Stimulated activated CD4-positive, alpha-beta T cell treated with anti-CD3 and anti-CD28 coated beads, TNF-alpha, amount 100 ng/mL, for 4 hours (primary cell): ENCODE data around the gene ABCA3.

ENCODE experiments used
- DNase-seq, 3 experiments: peaks; one replicate each; pipeline ENCODE4 v3.0.0-alpha.2; 2020; ENCODE audit warnings: low read depth in 3 of 3

ABCA3 gene

DNA sequence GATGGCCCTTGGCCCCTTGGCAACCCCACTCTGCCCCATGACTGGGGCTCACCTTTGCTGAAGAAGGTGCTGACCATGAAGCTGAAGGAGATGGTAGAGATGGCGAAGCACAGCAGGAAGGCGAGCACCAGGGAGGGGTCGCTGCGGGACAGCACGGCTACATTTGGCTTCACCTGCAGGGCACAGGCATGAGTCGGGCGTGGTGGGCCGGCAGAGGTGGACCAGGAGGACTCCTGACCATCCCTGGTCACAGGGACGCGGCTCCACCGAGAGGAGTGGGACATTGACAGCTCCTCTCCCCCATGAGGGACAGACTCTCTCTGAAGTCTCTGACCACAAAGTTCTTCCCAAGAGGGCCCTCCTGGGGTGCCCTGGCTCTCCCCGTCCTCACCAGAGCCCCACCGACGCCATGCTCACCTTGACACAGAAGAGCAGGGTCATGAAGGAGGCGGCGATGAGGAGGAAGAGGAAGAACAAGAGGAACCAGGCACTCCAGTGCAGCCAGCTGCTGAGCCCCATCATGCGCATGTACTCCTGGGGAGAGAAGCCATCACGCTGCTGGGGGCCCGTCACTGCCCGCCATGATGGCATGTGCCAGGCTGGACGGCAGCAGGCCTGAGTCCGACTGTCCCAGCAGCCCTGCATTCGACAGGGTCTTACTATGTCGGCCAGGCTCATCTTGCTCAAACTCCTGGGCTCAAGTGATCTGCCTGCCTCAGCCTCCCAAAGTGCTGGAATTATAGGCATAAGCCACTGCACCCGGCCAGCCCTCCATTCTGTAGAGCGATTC lies 23.1 kb downstream of the ABCA3 start:
- DNase-seq, result no peak

DNA sequence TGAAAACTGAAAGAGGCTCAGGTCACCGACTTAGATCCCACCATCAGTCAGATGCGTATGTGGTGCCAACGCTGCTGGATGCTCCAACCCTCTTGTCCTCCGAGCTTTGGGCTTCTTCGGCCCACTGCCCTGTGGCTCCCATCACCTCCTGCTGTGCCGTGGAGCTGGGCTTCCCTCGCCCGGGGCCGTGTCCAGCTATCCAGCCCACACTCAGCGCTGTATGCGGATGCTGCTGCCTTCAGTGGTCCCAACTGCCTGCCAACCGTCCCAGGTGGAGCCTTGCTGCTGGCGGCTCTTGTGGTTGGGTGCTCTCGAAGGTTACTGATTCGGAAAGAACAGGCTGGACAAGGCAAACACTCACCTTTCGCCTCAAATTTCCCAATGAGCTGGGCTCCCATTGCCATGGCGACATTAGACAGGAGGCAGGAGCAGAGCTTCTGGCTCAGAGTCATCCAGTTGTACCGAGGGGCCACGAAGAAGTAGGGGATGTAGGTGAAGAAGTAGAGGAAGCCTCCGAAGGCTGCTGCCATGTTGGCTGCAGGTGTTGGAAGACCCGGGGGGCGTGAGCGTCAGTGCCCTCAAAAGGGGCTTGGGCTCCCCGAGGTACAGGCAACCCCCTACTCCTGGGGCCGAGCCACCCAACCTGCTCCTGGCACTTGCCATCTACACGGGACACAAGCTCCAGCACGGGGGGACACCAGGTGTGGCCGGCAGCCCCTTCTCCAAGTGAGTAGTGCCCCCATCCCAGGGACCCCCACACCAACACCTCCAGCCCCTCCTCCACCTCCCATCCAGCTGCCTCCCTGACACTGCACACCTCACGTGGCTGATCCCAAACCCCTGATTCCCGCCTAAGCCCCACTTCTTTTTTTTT lies 32.2 kb downstream of the ABCA3 start:
- DNase-seq, result no peak

DNA sequence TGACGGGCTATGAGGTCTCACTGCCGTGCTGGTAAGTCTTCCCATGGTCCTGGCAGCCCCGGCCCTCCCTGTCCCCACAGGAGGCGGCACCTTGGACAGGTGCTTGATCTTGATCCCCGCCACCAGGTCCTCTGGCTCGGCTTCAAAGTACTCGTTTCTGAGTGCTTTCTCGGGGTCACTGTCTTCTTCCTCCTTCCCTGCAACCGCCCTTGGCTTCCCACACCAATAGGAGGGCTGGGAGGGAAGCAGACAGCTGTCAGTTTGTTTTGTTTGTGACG lies 40.7 kb downstream of the ABCA3 start:
- DNase-seq, result no peak

DNA sequence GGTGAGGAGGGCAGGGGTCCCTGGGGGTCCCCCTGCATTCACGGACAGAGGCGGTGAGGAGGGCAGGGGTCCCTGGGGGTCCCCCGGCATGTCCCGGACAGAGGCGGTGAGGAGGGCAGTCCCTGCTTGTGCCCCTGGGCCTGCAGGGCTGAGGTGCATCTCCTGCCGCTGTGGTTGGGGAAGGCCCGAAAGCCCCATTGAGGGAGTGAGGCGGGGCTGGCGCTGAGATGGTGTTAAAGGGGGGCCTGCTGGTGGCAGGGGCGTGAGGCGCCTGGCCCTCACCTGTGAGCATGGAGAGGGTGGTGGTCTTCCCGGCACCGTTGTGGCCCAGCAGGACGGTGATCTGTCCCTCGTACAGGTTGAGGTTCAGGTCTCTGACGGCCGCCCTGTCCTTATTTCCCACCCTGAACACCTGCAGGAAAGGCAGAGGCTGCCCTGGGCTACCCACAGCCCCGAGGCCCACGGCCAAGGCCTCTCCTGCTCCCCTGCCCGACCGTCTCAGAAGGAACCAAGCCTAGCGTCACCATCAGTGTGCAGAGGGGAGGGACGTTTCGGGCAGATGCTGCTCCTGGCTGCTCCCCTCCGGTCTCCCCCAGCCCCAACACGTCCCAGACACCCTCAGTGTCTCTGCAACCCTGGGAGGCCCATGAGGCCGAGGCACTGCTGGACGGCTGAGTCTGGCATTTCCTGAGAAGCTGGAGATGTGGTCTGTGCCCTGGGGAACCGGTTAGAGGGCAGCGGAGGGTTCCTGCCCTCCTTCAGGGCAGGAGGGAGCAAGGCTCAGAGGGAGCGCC lies 41.2 kb downstream of the ABCA3 start:
- no peak for DNase-seq

DNA sequence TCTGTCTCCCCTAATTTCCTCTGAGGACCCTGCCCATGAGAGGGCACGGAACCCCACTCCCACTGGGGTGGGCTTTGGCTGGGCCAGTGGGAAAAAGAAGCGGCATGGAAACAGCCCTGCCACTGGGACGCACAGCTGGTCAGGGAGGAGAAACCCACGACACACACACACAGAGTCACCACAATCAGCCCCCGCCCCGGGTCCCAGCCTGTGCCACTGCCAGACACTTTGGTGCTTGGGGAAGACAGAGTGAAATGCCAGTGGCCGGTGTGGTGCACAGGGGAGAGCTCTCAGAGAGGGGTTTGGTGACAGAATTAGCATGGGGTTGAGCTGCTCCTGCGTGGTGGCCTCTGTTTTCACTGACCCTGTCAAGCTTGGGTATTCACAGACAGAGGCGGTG lies 41.9 kb downstream of the ABCA3 start:
- no peak for DNase-seq

DNA sequence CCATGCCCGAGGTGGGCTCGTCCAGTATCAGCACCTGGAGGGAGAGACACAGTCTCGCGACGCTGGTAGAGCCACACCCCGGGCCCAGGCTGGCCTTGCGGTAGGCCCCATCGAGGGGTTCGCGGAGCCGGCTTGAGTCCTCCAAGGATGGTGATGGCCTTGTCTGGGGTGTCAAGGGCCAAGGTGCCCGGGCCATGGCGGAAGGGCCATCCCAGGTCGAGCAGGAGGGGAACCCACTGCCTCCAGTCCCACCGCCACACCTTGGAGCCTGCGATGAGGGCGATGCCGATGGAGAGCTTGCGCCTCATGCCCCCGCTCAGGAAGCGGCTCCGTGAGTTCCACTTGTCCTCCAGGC lies 43.0 kb downstream of the ABCA3 start:
- DNase-seq, result no peak

DNA sequence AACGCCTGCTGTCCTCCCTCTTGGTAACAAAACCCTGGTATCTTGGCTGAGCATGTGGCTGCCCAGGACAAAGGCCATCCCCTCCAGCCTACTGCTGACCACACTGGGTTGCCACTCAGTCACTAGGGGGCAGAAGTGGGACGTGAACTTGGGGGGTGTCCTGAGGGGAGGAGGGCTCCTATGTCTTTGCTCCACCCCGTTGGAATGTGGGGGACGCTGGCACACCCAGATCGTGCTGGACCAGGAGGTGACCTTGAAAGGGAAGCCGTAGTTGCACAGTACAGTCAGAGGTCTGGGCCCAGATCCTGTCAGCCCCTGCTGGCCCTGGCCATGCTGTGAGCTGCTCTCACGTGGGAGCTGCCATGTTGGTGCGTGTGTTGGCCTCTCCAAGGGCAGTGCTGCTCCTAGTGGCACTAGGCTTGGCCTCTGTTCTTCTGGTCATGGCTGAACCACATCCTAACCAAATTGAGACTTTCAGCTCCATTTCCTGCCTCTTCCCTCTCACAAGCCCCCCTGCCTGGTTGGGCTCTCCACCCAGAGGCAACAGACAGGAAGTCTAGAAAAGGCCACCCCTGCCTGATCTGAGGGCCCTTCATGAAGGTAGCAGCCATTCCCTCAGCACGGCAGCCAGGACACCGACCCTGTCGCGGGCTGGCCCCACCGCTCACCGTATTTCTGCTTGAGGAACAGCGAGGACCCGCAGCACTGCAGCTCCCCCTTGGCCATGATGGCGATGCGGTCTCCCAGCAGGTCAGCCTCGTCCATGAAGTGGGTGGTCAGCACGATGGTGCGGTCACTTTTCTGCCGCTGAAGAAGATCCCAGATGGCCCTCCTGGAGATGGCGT lies 43.6 kb downstream of the ABCA3 start:
- DNase-seq, result no peak

DNA sequence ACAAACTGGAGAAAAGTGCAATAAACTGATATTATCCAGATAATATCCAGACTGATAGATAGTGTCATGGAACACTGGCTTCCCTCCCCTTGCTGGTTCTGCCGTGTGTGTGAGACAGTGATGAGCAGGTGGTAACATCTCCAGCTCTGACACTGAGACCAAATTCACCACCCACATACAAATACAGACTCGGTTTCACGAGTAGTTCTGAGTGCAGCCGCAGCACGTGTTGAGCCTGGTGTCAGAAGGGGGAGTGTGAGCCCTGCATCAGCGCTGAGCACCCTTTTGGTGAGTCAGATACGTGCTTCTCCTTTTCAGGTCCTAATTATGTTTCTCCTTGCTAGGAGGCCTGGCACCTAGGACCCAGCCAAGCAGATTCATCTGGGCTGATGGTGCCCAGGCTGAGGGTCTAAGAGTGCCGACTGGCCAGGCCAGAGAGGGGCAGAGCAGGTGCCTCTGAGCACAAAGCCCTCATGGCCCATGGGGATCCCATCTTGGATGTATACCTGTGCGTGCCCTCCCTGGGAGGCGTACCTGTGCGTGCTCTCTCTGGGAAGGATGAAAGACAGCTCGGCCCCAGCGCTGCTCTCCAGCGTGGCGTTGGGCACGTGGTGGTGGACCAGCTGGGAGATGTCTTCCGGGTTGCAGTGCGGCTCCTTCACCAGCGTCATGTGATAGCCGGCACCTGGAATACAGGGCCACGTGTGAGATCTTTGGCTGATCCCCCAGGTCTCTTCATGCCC lies 45.3 kb downstream of the ABCA3 start:
- no peak for DNase-seq

DNA sequence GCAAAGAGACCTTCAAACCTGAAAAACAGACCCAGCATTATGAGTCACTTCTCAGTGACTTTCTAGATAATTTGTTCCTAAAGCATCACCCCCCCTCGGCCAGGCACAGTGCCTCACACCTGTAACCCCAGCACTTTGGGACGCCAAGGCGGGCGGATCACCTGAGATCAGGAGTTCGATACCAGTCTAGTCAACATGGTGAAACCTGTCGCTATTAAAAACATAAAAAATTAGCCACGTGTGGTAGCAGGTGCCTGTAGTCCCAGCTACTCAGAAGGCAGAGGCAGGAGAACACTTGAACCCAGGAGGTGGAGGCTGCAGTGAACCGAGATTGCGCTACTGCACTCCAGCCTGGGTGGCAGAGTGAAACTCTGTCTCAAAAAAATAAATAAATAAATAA lies 48.3 kb downstream of the ABCA3 start:
- no peak for DNase-seq

DNA sequence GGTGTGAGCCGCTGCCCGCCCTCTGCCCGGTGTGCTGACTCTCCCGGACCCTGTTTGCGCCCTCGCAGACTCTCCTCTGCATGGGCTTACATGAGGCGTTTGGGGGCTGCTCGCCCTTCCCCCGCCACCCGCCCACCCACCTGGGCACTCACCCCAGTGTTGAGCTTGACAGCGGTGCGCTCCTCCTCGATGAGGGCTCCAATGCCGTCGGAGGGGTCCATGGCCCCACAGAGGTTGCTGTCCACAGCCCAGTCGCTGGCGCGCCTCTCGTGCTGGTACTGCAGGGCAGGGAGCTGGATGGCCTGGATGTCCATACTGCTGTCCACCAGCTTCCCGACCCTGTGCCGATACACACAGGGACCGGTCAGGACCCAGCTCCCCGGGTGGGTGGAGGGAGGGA lies 51.2 kb downstream of the ABCA3 start:
- DNase-seq, result no peak

DNA sequence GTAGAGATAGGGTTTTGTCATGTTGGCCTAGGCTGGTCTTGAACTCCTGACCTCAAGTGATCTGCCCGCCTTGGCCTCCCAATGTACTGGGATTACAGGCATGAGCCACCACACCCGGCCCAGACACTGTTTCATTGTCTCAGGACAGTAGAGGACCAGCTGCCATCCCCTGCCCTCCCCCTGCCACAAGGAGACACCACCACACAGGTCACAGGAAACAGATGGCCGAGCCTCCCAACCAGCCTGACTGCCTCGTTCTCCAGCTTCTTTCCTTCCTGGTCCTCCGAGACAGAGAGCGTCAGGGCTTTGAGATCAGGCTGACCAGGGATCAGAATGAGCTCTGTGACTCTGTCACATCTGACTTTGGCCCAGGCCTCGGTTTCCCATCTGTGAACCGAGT lies 51.8 kb downstream of the ABCA3 start:
- no peak for DNase-seq

DNA sequence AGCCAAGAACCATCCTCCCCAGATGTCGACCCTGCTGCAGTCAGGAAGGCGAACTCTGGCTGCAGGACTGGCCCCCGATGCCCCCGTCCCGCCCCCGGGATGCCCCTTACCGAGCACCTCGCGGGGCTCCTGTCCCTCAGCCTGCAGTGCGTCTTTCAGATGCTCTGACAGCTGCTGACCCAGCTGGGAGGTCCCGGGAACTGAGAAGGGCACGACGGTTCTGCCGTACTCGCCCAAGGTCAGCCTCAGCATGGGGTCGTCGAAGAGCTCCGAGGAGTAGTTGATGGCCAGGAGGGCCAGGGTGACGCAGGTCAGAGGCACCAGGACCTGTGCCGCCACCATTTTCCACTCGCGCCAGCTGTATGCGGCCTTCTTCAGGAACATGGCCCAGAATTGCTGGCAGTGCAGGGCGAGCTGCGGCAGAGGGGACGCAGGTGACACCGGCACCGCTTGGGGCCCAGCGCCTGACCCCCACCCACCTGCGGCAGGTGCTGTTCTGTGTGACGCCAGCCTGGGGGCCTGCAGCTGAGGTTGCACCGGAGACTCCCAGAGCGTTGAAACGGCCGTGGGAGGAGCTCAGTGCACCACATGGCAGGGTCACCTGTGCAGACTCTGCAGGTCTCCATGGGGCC lies 52.5 kb downstream of the ABCA3 start:
- no peak for DNase-seq

DNA sequence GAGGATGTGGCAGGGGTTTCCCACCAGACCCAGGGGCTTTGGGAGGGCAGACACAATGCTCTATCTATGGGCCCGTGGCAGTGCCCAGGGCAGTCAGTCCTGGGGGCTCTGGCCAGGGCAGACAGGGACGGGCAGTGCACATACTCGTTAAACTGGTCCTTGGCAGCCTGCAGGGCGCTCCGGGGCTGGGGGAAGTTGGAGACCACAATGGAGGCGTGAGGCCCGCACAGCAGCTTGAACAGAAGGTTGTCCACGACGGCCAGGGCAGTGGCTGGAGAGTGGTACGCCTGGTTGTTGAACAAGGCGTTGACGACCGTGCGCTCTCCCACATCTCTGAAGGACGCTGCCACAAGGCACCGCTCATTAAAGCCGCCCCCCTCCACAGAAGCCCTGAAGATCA lies 54.0 kb downstream of the ABCA3 start:
- DNase-seq, result no peak

DNA sequence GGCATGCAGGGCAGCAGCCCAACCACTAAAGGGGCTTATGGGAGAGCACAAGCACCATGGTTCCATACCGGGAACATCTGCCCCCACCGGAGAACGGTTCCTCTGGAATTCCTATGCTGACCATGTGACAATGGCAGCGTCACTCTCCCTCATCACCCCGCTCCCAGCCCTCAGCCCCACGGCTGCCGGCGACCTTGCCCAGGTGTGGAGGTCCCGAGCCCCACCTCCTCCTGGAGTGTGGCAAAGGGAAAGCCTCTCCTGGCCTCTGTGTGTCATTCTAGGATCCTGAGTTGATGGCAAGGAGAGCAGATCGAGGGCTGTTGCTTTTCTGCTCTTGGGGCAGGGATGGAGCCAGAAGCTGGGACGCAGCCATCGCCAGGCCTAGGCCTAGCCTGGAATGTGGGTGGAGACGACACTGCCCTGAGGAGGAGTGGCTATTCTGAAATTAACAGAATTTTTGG lies 54.8 kb downstream of the ABCA3 start:
- DNase-seq, result no peak

DNA sequence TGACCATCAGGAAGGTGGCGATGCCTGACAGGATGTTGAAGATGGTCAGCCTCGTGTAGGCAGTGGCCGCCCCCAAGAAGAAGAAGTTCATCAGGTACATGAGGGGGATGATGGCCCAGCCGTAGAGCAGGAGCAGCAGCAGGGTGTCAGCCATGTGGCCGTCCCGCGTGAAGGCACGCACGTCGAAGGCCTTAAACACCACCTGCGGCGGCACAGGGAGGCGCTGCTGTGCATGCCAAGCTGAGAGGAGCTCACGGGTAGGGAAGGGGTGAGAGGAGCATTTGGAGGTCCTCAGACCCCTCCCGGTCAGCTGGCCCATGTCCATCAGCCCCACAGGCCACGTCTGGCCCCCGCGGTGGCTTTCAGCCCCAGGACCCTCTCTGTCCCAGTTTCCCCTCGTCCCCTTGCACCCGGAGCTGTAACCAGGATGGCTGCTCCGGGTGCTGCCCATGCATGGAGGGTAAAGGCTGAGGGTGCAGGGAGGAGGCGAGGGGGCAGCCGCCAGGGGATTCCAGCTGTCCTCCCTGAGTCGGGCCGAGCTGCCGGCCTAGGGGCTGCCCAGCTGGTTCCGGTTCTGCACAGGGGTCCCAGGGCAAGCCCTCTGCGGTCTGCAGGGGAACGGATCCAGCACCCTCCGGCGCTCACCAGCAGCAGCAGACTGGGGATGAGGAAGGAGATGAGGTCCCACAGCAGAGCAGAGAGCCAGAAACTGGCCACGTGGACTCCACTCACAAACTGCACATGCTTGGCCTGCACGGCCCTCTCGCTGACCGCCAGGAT lies 55.5 kb downstream of the ABCA3 start:
- DNase-seq, result no peak

DNA sequence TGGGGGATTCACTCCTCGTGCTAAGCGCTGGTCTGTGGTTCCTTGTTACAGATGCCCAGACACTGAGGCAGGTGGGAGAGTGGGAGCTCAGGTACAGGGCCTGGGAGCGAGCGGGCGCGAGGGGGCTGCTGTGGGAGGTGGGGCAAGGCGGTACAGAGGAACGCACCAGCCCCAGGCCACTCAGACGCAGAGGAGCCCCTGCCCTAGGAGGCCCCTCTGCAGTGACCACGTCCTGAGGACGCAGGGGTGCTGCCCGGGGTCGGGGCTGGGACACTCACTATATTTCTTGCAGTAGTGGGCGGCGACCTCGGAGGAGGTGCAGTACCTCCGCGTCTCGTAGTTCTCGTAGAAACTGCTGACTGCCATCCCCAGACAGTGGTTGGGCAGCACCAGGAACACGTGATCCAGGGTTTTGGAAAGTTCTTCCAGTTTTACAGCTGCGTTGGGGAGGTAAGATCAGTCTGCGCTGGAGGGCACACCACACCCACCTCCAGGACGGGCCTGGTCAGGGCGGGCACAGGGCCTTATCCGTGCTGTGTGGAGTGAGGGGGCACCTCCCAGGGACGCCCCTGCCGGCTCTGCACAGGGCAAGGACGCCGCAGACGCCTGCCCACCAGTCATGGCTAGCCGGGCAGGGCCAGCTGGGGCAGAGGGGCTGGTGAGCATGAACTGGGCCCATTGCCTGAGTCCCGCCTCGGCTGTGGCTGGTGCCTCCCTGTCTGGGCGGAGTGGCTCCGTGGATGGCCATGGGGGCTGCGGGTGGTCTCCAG lies 56.3 kb downstream of the ABCA3 start:
- DNase-seq, result no peak

DNA sequence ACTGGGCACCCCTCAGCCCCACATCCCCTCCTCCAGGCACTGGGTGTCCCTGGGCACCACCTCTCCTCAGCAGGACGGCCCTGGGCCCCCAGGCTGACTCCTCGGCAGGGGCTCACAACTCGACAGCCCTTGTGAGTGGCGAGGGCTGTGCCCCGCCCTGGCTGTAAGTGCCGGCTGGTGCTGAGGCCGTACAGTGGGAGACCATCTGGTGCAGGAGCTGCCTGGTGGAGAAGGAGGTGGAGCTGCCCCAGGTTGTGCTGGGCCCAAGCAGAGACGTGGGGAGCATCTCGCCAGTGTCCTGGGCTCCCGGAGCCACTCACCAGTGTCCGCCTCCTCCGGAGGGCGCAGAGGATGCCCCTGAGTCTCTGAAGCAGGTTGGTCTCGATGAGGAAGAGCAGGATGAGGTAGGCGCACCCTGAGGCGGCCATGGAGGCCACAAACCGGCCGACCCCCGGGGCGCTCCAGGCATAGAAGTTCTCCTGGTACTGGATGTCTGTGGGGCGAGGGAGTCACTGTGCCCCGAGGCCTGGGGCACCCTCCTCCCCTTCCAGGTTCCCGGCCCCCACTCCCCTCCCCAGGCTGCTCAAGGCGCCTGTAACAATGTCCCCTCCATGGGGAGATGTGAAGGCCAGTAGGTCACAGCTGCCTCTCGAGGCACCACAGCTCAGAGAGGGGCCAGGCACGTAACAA lies 57.5 kb downstream of the ABCA3 start:
- no peak for DNase-seq

DNA sequence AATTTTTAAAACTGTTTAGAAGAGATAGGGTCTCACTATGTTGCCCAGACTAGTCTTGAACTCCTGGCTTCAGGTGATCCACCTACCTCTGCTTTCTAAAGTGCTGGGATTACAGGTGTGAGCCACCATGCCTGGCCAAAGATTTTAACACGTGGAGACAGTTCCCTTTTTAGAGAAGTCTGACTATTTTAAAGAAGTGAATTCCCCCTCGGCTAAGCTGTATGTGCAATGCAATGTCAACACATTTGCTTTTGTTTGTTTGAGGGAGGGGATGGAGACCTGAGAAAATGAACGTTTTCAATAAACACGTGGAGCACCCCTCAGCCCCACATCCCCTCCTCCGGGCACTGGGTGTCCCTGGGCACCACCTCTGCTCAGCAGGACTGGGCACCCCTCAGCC lies 58.3 kb downstream of the ABCA3 start:
- DNase-seq, result no peak
